Measurements from ENCODE around the gene STARD3. TPM values are rescaled to one million over a fixed set of nuclear protein-coding genes. Genes with fewer than 3 reads are reported as not detected.

Gene STARD3
- total RNA-seq, 1 experiment from 2014 or later = 2,579 TPM

DNA sequence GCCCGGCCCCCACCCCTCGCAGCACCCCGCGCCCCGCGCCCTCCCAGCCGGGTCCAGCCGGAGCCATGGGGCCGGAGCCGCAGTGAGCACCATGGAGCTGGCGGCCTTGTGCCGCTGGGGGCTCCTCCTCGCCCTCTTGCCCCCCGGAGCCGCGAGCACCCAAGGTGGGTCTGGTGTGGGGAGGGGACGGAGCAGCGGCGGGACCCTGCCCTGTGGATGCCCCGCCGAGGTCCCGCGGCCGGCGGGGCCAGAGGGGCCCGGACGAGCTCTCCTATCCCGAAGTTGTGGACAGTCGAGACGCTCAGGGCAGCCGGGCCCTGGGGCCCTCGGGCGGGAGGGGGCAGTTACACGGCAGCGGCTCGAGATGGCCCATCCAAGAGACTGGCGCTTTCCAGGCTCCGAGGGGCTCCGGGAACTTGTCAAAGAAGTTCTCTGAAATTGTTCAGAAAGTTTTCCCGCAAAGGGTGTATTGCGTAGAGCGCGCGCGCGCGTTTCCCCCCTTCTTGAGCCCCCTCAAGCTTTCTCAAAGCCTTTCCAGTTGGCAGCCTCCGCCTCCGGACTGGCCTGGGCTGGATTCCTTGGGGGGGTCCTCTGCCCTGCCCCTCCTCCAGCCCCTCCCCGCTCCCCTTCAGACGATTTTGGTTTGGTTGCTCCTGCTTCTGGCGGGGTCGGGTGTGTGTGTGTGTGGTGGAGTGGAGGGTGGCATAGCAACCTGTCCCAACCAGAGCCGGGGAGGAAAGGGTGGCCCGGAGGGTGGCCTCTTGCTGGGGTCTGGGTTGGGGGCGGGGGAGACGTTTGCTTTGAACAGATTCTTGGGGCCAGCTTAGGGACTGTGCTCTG, 63.4 kb downstream of the STARD3 start:
- TF ChIP-seq, protein P1, sequence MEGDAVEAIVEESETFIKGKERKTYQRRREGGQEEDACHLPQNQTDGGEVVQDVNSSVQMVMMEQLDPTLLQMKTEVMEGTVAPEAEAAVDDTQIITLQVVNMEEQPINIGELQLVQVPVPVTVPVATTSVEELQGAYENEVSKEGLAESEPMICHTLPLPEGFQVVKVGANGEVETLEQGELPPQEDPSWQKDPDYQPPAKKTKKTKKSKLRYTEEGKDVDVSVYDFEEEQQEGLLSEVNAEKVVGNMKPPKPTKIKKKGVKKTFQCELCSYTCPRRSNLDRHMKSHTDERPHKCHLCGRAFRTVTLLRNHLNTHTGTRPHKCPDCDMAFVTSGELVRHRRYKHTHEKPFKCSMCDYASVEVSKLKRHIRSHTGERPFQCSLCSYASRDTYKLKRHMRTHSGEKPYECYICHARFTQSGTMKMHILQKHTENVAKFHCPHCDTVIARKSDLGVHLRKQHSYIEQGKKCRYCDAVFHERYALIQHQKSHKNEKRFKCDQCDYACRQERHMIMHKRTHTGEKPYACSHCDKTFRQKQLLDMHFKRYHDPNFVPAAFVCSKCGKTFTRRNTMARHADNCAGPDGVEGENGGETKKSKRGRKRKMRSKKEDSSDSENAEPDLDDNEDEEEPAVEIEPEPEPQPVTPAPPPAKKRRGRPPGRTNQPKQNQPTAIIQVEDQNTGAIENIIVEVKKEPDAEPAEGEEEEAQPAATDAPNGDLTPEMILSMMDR (IDR thresholded peaks at IDR 0.05; ENCODE audit: unreplicated experiment) = no peak
- H3K27me3 Mint-ChIP-seq (ENCODE audit: unreplicated experiment) = no peaks in the 10 kb centered on the region
- peaks cover 68% of the 10 kb centered on the region for H3K36me3 Mint-ChIP-seq (ENCODE audit: insufficient read depth, unreplicated experiment)
- peak overlapping the region; percentile 71 for H3K4me3 Mint-ChIP-seq (ENCODE audit: low read depth, unreplicated experiment)
- H3K4me1 Mint-ChIP-seq (ENCODE audit: low read depth, unreplicated experiment) = peaks cover 68% of the 10 kb centered on the region
- CTCF ChIA-PET = interaction anchor here (0.5 to 161.2 kb wide), 67 partner anchors 15 to 1894 kb away, joined by 3 to 42089 read pairs (median 5); partner anchors contain the start of genes CDK12, ERBB2, GRB7 and GSDMA
- intact Hi-C loops (cut with micrococcal nuclease; ENCODE audit: unreplicated experiment) = loop anchor here (1.0 to 5.0 kb wide), 6 partner anchors 48 to 717 kb away; partner anchors contain the start of genes STARD3 and TOP2A
- BruUV-seq (replicated peaks) = no TSS peak
- H3K9me3 Mint-ChIP-seq (ENCODE audit: low read depth, unreplicated experiment) = no peaks in the 10 kb centered on the region
- H3K27ac Mint-ChIP-seq (ENCODE audit: unreplicated experiment) = peak overlapping the region; percentile 67
- peak; percentile 100 for DNase-seq

DNA sequence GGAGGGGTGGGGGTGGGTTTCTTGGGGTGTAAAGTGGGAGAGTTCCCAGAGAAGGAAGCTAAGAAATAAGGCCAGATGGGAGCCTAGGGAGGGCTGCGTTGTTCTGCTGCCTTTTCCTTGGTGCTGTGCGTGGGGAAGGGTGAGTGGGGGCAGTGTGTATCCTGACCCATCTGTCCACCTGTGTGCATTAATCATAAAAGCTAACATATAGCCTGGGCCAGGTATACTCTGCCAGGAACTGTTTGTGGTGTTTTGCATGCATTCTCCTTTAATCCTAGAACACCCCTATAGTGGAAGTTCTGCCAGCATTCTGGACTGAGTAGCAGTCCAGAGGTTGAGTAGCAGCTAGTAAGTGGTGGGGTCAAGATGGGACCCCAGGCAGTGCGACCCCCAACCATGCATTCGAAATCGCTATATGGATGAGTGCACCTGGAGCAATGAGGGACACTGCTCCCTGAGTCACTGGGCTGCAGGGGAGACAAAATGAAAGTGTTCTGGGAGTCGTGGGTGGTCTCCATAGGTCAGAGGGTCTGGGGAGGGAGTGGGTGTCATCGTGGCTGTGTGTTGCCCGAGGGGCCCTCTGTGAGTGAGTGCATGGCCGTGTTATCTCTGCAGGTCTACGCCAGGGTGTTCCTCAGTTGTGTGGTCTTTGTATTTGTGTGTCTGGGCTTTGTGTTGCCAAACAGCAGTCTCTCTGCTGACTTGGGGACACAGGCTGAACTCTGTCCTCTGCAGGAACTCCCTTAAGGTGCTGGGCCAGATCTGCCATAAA, 64.3 kb downstream of the STARD3 start:
- peak; percentile 100 for DNase-seq
- intact Hi-C loops (cut with micrococcal nuclease; ENCODE audit: unreplicated experiment) = loop anchor here (1.0 to 5.0 kb wide), 7 partner anchors 25 to 716 kb away; partner anchors contain the start of genes PSMD3, STARD3 and TOP2A
- no TSS peak for BruUV-seq (replicated peaks)

DNA sequence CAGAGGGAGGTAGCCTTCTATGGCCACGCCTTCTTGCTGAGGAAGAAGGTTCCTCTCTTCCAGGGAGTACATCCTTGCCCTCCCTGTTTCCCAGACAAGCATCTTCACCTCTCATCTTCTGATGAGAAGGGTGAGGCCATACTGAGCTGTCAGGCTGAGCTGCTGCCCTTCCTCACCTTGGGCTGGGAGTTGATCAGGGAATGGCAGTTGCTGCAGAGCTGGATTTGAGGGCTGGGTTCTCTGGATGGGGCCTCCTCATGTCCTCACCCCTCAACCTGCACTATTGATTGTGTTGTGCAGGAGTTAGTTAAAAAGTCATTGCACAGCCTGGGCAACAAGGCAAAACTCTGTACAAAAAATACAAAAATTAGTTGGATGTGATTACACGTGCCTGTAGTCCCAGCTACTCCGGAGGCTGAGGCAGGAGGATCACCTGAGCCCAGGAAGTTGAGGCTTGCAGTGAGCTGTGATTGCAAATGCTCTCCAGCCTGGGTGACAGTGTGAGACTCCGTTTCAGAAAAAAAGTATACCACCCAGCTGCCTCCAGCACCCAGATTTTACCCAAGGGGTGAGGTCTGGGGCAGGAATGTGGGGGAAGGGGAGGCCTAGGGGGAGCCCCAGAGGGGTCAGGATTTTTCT, 65.0 kb downstream of the STARD3 start:
- H3K36me3 Mint-ChIP-seq (ENCODE audit: insufficient read depth, unreplicated experiment) = peaks cover 83% of the 10 kb centered on the region
- CTCF ChIA-PET = interaction anchor here (0.6 to 161.2 kb wide), 24 partner anchors 13 to 879 kb away, joined by 3 to 42089 read pairs (median 30); partner anchors contain the start of genes ERBB2, GRB7, GSDMA and GSDMB
- peak overlapping the region; percentile 71 for H3K4me3 Mint-ChIP-seq (ENCODE audit: low read depth, unreplicated experiment)
- H3K9me3 Mint-ChIP-seq (ENCODE audit: low read depth, unreplicated experiment) = no peaks in the 10 kb centered on the region
- peak; percentile 90 for DNase-seq
- peak overlapping the region; percentile 67 for H3K27ac Mint-ChIP-seq (ENCODE audit: unreplicated experiment)
- BruUV-seq (replicated peaks) = no TSS peak
- H3K27me3 Mint-ChIP-seq (ENCODE audit: unreplicated experiment) = no peaks in the 10 kb centered on the region
- TF ChIP-seq, protein P1 (IDR thresholded peaks at IDR 0.05; ENCODE audit: unreplicated experiment) = no peak
- H3K4me1 Mint-ChIP-seq (ENCODE audit: low read depth, unreplicated experiment) = peaks cover 74% of the 10 kb centered on the region
- intact Hi-C loops (cut with micrococcal nuclease; ENCODE audit: unreplicated experiment) = loop anchor here (1.0 to 5.0 kb wide), 7 partner anchors 26 to 715 kb away; partner anchors contain the start of genes PSMD3, STARD3 and TOP2A

More for the DNA sequence above, 64.3 kb downstream of the STARD3 start:
- CTCF ChIA-PET = interaction anchor here (0.6 to 161.2 kb wide), 34 partner anchors 14 to 823 kb away, joined by 3 to 42089 read pairs (median 6); partner anchors contain the start of genes ERBB2, GRB7, GSDMA and GSDMB
- Mint-ChIP-seq H3K36me3 (ENCODE audit: insufficient read depth, unreplicated experiment) (peaks cover 76% of the 10 kb centered on the region), H3K4me1 (ENCODE audit: low read depth, unreplicated experiment) (peaks cover 68% of the 10 kb centered on the region), H3K27me3 (ENCODE audit: unreplicated experiment) (no peaks in the 10 kb centered on the region), H3K4me3 (ENCODE audit: low read depth, unreplicated experiment) (peak overlapping the region; percentile 71), H3K27ac (ENCODE audit: unreplicated experiment) (peak overlapping the region; percentile 67), H3K9me3 (ENCODE audit: low read depth, unreplicated experiment) (no peaks in the 10 kb centered on the region)
- TF ChIP-seq, protein P1 (IDR thresholded peaks at IDR 0.05; ENCODE audit: unreplicated experiment) = no peak

All from Calu3 (cell line).